Measurements from ENCODE around the gene FUT9. TPM values are rescaled to one million over a fixed set of nuclear protein-coding genes. Genes with fewer than 3 reads are reported as not detected.

The FUT9 gene
- total RNA-seq, 1 experiment from 2014 or later: 3.5 TPM

GRCh38 chr6:96236471-96236870, 220.7 kb downstream of the FUT9 start:
- Mint-ChIP-seq H3K9me3 (no peaks in the 10 kb centered on the region), H3K27ac (no peak overlapping the region), H3K27me3 (ENCODE audit: low read depth) (no peaks in the 10 kb centered on the region), H3K36me3 (no peaks in the 10 kb centered on the region), H3K4me1 (peaks cover 15% of the 10 kb centered on the region), H3K4me3 (no peak overlapping the region)
- ChIA-PET CTCF (no interaction called here), POLR2A (no interaction called here)
- DNase-seq (ENCODE audit: low spot score) (no peak), ATAC-seq (no peak)
- no peak for TF ChIP-seq CBFB (CRISPR knock-in tag; IDR thresholded peaks at IDR 0.05; ENCODE audit: low read depth)
- no peak for TF ChIP-seq NFE2L1 (CRISPR knock-in tag; IDR thresholded peaks at IDR 0.05)
- TF ChIP-seq, protein P1, sequence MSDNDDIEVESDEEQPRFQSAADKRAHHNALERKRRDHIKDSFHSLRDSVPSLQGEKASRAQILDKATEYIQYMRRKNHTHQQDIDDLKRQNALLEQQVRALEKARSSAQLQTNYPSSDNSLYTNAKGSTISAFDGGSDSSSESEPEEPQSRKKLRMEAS (CRISPR knock-in tag; IDR thresholded peaks at IDR 0.05): no peak
- TF ChIP-seq ZNF532 (CRISPR knock-in tag; IDR thresholded peaks at IDR 0.05; ENCODE audit: borderline replicate concordance): no peak
- TF ChIP-seq MXD4 (CRISPR knock-in tag; IDR thresholded peaks at IDR 0.05; ENCODE audit: borderline replicate concordance): no peak
- TF ChIP-seq, protein P2, sequence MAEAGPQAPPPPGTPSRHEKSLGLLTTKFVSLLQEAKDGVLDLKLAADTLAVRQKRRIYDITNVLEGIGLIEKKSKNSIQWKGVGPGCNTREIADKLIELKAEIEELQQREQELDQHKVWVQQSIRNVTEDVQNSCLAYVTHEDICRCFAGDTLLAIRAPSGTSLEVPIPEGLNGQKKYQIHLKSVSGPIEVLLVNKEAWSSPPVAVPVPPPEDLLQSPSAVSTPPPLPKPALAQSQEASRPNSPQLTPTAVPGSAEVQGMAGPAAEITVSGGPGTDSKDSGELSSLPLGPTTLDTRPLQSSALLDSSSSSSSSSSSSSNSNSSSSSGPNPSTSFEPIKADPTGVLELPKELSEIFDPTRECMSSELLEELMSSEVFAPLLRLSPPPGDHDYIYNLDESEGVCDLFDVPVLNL (CRISPR knock-in tag; IDR thresholded peaks at IDR 0.05; ENCODE audit: borderline replicate concordance, low read depth): no peak
- no peak for TF ChIP-seq ESRRA (CRISPR knock-in tag; IDR thresholded peaks at IDR 0.05; ENCODE audit: borderline replicate concordance)
- TF ChIP-seq, protein P3, sequence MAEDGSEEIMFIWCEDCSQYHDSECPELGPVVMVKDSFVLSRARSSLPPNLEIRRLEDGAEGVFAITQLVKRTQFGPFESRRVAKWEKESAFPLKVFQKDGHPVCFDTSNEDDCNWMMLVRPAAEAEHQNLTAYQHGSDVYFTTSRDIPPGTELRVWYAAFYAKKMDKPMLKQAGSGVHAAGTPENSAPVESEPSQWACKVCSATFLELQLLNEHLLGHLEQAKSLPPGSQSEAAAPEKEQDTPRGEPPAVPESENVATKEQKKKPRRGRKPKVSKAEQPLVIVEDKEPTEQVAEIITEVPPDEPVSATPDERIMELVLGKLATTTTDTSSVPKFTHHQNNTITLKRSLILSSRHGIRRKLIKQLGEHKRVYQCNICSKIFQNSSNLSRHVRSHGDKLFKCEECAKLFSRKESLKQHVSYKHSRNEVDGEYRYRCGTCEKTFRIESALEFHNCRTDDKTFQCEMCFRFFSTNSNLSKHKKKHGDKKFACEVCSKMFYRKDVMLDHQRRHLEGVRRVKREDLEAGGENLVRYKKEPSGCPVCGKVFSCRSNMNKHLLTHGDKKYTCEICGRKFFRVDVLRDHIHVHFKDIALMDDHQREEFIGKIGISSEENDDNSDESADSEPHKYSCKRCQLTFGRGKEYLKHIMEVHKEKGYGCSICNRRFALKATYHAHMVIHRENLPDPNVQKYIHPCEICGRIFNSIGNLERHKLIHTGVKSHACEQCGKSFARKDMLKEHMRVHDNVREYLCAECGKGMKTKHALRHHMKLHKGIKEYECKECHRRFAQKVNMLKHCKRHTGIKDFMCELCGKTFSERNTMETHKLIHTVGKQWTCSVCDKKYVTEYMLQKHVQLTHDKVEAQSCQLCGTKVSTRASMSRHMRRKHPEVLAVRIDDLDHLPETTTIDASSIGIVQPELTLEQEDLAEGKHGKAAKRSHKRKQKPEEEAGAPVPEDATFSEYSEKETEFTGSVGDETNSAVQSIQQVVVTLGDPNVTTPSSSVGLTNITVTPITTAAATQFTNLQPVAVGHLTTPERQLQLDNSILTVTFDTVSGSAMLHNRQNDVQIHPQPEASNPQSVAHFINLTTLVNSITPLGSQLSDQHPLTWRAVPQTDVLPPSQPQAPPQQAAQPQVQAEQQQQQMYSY (CRISPR knock-in tag; IDR thresholded peaks at IDR 0.05): no peak
- no peak for TF ChIP-seq OVOL2 (CRISPR knock-in tag; IDR thresholded peaks at IDR 0.05; ENCODE audit: borderline replicate concordance)
- TF ChIP-seq CREB1 (CRISPR knock-in tag; IDR thresholded peaks at IDR 0.05): no peak
- no peak for TF ChIP-seq TCF7 (CRISPR knock-in tag; IDR thresholded peaks at IDR 0.05; ENCODE audit: low read depth)
- TF ChIP-seq NR3C1 (CRISPR knock-in tag; conservative IDR thresholded peaks at IDR 0.05; ENCODE audit: low read depth): no peak

GRCh38 chr6:96237638-96238347, 222.0 kb downstream of the FUT9 start:
- TF ChIP-seq JAZF1 (CRISPR knock-in tag; IDR thresholded peaks at IDR 0.05) (no peak), ESRRA (CRISPR knock-in tag; IDR thresholded peaks at IDR 0.05; ENCODE audit: borderline replicate concordance) (no peak)
- peaks cover 15% of the 10 kb centered on the region for H3K4me1 Mint-ChIP-seq
- no peaks in the 10 kb centered on the region for H3K9me3 Mint-ChIP-seq
- DNase-seq (ENCODE audit: low spot score) (no peak), ATAC-seq (no peak)
- CTCF ChIA-PET: no interaction called here
- POLR2A ChIA-PET: no interaction called here
- no peak overlapping the region for H3K27ac Mint-ChIP-seq
- no peaks in the 10 kb centered on the region for H3K27me3 Mint-ChIP-seq (ENCODE audit: low read depth)
- H3K36me3 Mint-ChIP-seq: no peaks in the 10 kb centered on the region
- no peak overlapping the region for H3K4me3 Mint-ChIP-seq
